ENCODE measurements around the gene GNL1. TPM values are rescaled to one million over a fixed set of nuclear protein-coding genes. Genes with fewer than 3 reads are reported as not detected.
A peak's percentile ranks its signal among the peaks of the same experiment; 100 is the strongest.

GNL1 gene, protein sequence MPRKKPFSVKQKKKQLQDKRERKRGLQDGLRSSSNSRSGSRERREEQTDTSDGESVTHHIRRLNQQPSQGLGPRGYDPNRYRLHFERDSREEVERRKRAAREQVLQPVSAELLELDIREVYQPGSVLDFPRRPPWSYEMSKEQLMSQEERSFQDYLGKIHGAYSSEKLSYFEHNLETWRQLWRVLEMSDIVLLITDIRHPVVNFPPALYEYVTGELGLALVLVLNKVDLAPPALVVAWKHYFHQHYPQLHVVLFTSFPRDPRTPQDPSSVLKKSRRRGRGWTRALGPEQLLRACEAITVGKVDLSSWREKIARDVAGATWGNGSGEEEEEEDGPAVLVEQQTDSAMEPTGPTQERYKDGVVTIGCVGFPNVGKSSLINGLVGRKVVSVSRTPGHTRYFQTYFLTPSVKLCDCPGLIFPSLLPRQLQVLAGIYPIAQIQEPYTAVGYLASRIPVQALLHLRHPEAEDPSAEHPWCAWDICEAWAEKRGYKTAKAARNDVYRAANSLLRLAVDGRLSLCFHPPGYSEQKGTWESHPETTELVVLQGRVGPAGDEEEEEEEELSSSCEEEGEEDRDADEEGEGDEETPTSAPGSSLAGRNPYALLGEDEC
- total RNA-seq (10 to 100 TPM; 32.3 to 51.0 (median 38.1) TPM), polyA plus RNA-seq (10 to 100 TPM; 47.8 to 86.6 TPM)

DNA sequence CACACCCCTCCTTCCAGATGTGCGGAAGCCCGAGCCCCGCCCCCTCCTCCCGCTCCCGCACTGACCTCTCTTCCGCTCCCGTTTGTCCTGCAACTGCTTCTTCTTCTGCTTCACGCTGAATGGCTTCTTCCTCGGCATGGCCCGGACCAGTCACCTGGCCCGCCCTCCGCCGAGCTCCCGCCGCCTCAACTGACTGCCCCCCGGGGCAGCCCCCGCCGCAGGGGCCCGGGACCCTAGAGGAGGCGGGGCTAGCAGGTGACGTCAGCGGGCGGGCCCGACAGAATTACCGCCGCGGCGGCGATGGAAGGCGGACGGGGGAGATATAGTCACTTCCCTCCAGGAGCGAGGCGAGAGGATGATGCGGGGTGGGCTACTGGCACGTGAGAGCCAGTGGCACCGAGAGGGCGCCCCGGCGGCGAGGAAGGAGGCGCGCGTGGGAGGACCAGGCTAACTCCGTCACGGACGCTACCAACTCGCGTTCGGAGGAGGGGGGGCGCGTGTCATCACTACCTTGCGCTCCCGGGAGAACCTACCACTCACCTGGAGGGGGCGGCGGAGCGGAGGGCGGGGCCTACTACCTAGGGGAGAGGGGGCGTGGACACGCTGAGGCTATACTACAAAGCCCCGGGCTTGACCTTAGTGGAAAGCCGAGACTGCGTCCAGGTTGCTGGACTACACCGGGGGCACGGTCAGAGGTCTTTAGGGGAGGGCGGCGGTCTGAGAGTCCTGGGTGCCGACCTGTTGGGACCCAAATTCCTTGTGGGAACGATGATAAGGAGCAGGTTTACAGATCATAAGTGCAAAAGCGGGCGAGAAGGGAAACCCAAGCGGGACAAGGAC lies at the start of gene GNL1:
TSS of gene GNL1 (minus strand) at position 424 of the 840 bp plus-strand sequence. CDS start at position 138, 286 bp downstream.
- 0 to 1% methylated on average over 62 to 71 of the region's 71 CpGs for WGBS, 2 donors
- no peak for FAIRE-seq
- H3K4me1 ChIP-seq = peaks cover 4 to 11% (median 6%) of the 10 kb centered on the region in 3 donors
- ATAC-seq = peak; percentile 92 to 97 (median 93)
- H3K4me3 ChIP-seq = peak within 1 kb of the TSS; percentile 83 to 97 (median 96)
- H3K27me3 ChIP-seq = no peaks in the 10 kb centered on the region
- intact Hi-C loops (cut with DNase I) = no loop called here
- peak; percentile 96 to 99 (median 98) for DNase-seq
- peaks cover 0 to 27% (median 7%) of the 10 kb centered on the region in 3 donors for H3K36me3 ChIP-seq
- H3K9me3 ChIP-seq = no peaks in the 10 kb centered on the region
- TF ChIP-seq, protein P1, sequence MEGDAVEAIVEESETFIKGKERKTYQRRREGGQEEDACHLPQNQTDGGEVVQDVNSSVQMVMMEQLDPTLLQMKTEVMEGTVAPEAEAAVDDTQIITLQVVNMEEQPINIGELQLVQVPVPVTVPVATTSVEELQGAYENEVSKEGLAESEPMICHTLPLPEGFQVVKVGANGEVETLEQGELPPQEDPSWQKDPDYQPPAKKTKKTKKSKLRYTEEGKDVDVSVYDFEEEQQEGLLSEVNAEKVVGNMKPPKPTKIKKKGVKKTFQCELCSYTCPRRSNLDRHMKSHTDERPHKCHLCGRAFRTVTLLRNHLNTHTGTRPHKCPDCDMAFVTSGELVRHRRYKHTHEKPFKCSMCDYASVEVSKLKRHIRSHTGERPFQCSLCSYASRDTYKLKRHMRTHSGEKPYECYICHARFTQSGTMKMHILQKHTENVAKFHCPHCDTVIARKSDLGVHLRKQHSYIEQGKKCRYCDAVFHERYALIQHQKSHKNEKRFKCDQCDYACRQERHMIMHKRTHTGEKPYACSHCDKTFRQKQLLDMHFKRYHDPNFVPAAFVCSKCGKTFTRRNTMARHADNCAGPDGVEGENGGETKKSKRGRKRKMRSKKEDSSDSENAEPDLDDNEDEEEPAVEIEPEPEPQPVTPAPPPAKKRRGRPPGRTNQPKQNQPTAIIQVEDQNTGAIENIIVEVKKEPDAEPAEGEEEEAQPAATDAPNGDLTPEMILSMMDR (IDR thresholded peaks at IDR 0.05) = no peak
- H3K27ac ChIP-seq = peak within 1 kb of the TSS; percentile 95 to 97 (median 96)

DNA sequence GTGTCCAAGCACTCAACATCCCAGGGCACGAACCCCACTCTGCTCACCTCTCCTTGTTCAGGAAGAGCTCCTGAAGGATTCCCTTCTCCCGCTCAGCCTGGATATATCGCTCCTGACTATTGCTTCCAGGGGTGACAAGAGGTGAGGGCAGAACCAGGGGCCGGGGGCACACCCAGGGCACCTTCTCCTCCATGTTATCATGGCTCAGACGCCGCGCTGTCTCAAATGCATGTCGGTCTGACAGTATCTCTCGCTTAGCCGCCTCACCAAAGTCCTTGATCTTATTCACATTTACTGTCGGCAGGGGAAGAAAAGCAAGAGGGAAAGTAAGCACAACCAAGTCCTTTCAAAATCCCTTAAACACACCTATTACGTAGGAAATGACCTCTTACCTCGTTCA lies 47.7 kb upstream of the GNL1 start:
- peak in 1 of 6 donors; percentile 18 for DNase-seq
- Histone ChIP-seq H3K27me3 (no peaks in the 10 kb centered on the region), H3K27ac (no peak overlapping the region), H3K4me3 (no peak overlapping the region), H3K4me1 (no peaks in the 10 kb centered on the region), H3K36me3 (peaks cover 42 to 81% (median 63%) of the 10 kb centered on the region in 3 donors), H3K9me3 (no peaks in the 10 kb centered on the region)
- 86 to 87% methylated on average over 13 of the region's 13 CpGs for WGBS, 2 donors
- intact Hi-C loops (cut with DNase I) = no loop called here
- no peak for FAIRE-seq
- no peak for ATAC-seq
- TF ChIP-seq, protein P1 (IDR thresholded peaks at IDR 0.05) = no peak

DNA sequence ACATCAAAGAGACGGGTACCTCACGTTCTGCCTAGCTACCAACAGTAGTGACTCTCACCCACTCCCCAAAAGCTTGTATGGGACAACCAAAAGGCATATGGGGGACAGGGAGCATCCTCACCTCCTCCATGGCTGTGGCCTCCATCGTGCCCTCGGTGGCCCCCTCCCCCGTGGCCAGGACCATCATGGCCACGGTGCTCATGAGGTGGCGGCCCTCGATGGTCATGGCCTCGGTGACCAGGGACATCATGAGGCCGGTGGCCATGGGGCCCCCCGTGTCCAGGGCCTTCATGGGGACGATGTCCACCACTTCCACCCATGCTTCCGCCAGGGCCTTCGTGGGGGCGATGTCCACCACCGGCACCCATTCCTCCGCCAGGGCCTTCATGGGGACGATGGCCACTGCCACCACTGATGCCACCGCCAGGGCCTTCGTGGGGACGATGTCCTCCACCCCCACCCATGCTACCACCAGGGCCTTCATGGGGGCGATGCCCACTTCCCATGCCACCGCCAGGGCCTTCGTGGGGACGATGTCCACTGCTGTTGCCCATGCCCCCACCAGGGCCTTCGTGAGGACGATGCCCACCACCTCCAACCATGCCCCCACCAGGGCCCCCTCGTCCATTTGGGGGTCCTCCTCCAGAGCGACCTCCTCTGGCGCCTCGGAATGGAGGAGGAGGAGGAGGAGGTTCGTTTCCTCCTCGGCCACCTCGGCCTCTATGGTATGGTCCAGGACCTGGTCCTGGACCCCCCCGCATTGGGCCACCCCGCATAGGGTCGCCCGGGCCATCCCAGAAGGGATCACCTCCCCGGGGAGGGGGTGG lies 45.7 kb upstream of the GNL1 start:
- Histone ChIP-seq H3K4me1 (no peaks in the 10 kb centered on the region), H3K4me3 (no peak overlapping the region), H3K9me3 (no peaks in the 10 kb centered on the region), H3K36me3 (peaks cover 42 to 62% (median 61%) of the 10 kb centered on the region in 3 donors), H3K27ac (no peak overlapping the region), H3K27me3 (no peaks in the 10 kb centered on the region)
- ATAC-seq (no peak), FAIRE-seq (no peak), DNase-seq (peak in 1 of 6 donors; percentile 54)
- TF ChIP-seq, protein P1 (IDR thresholded peaks at IDR 0.05) = no peak
- intact Hi-C loops (cut with DNase I) = no loop called here
- 89 to 90% methylated on average over 39 of the region's 39 CpGs for WGBS, 2 donors

DNA sequence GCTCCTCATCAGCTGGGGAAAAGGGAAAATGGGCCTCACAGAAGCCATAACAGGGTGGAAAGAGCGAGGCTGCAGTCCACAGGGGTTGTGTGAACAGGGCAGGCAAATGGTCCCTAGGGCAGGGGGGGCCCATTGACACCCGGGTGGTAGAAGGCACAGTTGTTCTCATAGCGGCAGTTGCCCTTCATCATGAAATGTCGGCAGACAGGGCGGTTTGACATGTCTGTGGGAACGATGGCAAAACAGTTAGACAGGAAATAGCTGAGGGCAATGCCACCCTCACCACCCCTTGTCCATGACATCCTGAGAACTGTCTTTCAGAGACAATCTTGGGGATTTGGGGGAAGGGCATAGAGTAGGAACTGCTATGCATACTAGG lies 45.1 kb upstream of the GNL1 start:
- no peaks in the 10 kb centered on the region for H3K9me3 ChIP-seq
- no peak overlapping the region for H3K27ac ChIP-seq
- intact Hi-C loops (cut with DNase I) = no loop called here
- no peak for DNase-seq
- H3K36me3 ChIP-seq = peaks cover 36 to 59% (median 56%) of the 10 kb centered on the region in 3 donors
- no peak for FAIRE-seq
- TF ChIP-seq, protein P1 (IDR thresholded peaks at IDR 0.05) = no peak
- H3K4me3 ChIP-seq = no peak overlapping the region
- H3K27me3 ChIP-seq = no peaks in the 10 kb centered on the region
- no peaks in the 10 kb centered on the region for H3K4me1 ChIP-seq
- 68 to 69% methylated on average over 6 of the region's 6 CpGs for WGBS, 2 donors
- no peak for ATAC-seq
